WTC11 (cell line): ENCODE results near the gene TPST2.

ENCODE experiments used
- MXD4 ChIP-seq: fragments of 250-450 bp; sonication (Bioruptor Pico); IDR thresholded peaks from 2 replicates; pipeline ENCODE4 v1.8.0; 2021; ENCODE audit warnings: mild to moderate bottlenecking, moderate library complexity, borderline replicate concordance
- TEAD1 ChIP-seq: sonication (generic); formaldehyde crosslinking; IDR thresholded peaks from 2 replicates; pipeline ENCODE4 v1.8.0; 2022; ENCODE audit warnings: mild to moderate bottlenecking, missing genetic modification reagents
- TP53 ChIP-seq: sonication (generic); formaldehyde crosslinking; IDR thresholded peaks from 2 replicates; pipeline ENCODE4 v1.8.1; 2023; ENCODE audit warnings: mild to moderate bottlenecking, missing genetic modification reagents
- ZNF423 ChIP-seq: fragments of 250-450 bp; sonication (Bioruptor Pico); IDR thresholded peaks from 2 replicates; pipeline ENCODE4 v2.1.2; 2022; ENCODE audit warnings: mild to moderate bottlenecking, moderate library complexity
- TF ChIP-seq, protein P1 (sequence below): sonication (generic); formaldehyde crosslinking; conservative IDR thresholded peaks from 2 replicates; pipeline ENCODE4 v1.8.1; 2023; ENCODE audit warnings: mild to moderate bottlenecking, low read depth, missing genetic modification reagents, moderate library complexity
- TF ChIP-seq, protein P2 (sequence below): fragments of 200-600 bp; IDR thresholded peaks from 2 replicates; pipeline ENCODE4 v1.8.0; 2022; ENCODE audit warnings: antibody characterized with exemption
- TF ChIP-seq, protein P3 (sequence below): sonication (generic); formaldehyde crosslinking; conservative IDR thresholded peaks from 2 replicates; pipeline ENCODE4 v1.8.1; 2022; ENCODE audit warnings: mild to moderate bottlenecking, missing genetic modification reagents
- TF ChIP-seq, protein P4 (sequence below): sonication (generic); formaldehyde crosslinking; IDR thresholded peaks from 2 replicates; pipeline ENCODE4 v1.8.0; 2022; ENCODE audit warnings: mild to moderate bottlenecking, missing genetic modification reagents
- TF ChIP-seq, protein P5 (sequence below): sonication (generic); formaldehyde crosslinking; IDR thresholded peaks from 2 replicates; pipeline ENCODE4 v1.8.1; 2022; ENCODE audit warnings: missing genetic modification reagents, borderline replicate concordance
- TF ChIP-seq, protein P6 (sequence below): sonication (generic); formaldehyde crosslinking; IDR thresholded peaks from 2 replicates; pipeline ENCODE4 v1.8.0; 2022; ENCODE audit warnings: mild to moderate bottlenecking, missing genetic modification reagents
- TF ChIP-seq, protein P7 (sequence below): sonication (generic); formaldehyde crosslinking; IDR thresholded peaks from 2 replicates; pipeline ENCODE4 v1.8.1; 2022; ENCODE audit warnings: mild to moderate bottlenecking, moderate library complexity, missing genetic modification reagents
- TF ChIP-seq, protein P8 (sequence below): sonication (generic); formaldehyde crosslinking; IDR thresholded peaks from 2 replicates; pipeline ENCODE4 v1.8.1; 2023; ENCODE audit warnings: mild to moderate bottlenecking, missing genetic modification reagents

DNA sequence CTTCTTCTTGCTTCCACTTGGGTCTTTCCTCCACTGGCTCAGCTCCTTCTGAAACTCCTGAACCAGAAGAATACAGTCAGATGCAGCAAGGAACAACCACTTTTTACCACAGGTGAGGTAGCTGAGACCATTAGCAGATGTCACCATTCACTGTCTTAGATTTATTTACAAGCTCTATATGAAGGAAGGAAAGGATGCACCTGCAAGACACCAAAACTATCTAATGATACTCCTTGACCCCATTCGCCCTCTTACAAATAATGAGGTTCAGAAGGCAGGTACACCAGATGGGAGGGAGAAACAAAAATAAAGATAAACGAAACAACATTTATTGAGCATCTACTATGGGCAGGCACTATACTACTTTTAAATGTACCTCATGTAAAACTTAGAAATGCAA lies 87.9 kb downstream of the TPST2 start:
- TF ChIP-seq TP53 (no peak), ZNF423 (CRISPR knock-in tag) (no peak), MXD4 (CRISPR knock-in tag) (no peak), TEAD1 (no peak)
- TF ChIP-seq, protein P1, sequence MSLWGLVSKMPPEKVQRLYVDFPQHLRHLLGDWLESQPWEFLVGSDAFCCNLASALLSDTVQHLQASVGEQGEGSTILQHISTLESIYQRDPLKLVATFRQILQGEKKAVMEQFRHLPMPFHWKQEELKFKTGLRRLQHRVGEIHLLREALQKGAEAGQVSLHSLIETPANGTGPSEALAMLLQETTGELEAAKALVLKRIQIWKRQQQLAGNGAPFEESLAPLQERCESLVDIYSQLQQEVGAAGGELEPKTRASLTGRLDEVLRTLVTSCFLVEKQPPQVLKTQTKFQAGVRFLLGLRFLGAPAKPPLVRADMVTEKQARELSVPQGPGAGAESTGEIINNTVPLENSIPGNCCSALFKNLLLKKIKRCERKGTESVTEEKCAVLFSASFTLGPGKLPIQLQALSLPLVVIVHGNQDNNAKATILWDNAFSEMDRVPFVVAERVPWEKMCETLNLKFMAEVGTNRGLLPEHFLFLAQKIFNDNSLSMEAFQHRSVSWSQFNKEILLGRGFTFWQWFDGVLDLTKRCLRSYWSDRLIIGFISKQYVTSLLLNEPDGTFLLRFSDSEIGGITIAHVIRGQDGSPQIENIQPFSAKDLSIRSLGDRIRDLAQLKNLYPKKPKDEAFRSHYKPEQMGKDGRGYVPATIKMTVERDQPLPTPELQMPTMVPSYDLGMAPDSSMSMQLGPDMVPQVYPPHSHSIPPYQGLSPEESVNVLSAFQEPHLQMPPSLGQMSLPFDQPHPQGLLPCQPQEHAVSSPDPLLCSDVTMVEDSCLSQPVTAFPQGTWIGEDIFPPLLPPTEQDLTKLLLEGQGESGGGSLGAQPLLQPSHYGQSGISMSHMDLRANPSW = no peak
- TF ChIP-seq, protein P2, sequence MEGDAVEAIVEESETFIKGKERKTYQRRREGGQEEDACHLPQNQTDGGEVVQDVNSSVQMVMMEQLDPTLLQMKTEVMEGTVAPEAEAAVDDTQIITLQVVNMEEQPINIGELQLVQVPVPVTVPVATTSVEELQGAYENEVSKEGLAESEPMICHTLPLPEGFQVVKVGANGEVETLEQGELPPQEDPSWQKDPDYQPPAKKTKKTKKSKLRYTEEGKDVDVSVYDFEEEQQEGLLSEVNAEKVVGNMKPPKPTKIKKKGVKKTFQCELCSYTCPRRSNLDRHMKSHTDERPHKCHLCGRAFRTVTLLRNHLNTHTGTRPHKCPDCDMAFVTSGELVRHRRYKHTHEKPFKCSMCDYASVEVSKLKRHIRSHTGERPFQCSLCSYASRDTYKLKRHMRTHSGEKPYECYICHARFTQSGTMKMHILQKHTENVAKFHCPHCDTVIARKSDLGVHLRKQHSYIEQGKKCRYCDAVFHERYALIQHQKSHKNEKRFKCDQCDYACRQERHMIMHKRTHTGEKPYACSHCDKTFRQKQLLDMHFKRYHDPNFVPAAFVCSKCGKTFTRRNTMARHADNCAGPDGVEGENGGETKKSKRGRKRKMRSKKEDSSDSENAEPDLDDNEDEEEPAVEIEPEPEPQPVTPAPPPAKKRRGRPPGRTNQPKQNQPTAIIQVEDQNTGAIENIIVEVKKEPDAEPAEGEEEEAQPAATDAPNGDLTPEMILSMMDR = no peak
- TF ChIP-seq, protein P3, sequence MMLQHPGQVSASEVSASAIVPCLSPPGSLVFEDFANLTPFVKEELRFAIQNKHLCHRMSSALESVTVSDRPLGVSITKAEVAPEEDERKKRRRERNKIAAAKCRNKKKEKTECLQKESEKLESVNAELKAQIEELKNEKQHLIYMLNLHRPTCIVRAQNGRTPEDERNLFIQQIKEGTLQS = no peak
- TF ChIP-seq, protein P4, sequence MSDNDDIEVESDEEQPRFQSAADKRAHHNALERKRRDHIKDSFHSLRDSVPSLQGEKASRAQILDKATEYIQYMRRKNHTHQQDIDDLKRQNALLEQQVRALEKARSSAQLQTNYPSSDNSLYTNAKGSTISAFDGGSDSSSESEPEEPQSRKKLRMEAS = no peak
- TF ChIP-seq, protein P5, sequence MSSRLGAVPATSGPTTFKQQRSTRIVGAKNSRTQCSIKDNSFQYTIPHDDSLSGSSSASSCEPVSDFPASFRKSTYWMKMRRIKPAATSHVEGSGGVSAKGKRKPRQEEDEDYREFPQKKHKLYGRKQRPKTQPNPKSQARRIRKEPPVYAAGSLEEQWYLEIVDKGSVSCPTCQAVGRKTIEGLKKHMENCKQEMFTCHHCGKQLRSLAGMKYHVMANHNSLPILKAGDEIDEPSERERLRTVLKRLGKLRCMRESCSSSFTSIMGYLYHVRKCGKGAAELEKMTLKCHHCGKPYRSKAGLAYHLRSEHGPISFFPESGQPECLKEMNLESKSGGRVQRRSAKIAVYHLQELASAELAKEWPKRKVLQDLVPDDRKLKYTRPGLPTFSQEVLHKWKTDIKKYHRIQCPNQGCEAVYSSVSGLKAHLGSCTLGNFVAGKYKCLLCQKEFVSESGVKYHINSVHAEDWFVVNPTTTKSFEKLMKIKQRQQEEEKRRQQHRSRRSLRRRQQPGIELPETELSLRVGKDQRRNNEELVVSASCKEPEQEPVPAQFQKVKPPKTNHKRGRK (CRISPR knock-in tag) = no peak
- TF ChIP-seq, protein P6, sequence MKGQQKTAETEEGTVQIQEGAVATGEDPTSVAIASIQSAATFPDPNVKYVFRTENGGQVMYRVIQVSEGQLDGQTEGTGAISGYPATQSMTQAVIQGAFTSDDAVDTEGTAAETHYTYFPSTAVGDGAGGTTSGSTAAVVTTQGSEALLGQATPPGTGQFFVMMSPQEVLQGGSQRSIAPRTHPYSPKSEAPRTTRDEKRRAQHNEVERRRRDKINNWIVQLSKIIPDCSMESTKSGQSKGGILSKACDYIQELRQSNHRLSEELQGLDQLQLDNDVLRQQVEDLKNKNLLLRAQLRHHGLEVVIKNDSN (CRISPR knock-in tag) = no peak
- TF ChIP-seq, protein P7, sequence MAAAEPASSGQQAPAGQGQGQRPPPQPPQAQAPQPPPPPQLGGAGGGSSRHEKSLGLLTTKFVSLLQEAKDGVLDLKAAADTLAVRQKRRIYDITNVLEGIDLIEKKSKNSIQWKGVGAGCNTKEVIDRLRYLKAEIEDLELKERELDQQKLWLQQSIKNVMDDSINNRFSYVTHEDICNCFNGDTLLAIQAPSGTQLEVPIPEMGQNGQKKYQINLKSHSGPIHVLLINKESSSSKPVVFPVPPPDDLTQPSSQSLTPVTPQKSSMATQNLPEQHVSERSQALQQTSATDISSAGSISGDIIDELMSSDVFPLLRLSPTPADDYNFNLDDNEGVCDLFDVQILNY (CRISPR knock-in tag) = no peak
- TF ChIP-seq, protein P8, sequence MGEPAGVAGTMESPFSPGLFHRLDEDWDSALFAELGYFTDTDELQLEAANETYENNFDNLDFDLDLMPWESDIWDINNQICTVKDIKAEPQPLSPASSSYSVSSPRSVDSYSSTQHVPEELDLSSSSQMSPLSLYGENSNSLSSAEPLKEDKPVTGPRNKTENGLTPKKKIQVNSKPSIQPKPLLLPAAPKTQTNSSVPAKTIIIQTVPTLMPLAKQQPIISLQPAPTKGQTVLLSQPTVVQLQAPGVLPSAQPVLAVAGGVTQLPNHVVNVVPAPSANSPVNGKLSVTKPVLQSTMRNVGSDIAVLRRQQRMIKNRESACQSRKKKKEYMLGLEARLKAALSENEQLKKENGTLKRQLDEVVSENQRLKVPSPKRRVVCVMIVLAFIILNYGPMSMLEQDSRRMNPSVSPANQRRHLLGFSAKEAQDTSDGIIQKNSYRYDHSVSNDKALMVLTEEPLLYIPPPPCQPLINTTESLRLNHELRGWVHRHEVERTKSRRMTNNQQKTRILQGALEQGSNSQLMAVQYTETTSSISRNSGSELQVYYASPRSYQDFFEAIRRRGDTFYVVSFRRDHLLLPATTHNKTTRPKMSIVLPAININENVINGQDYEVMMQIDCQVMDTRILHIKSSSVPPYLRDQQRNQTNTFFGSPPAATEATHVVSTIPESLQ (CRISPR knock-in tag) = no peak
